Measurements from ENCODE around the gene LINC00237. TPM values are rescaled to one million over a fixed set of nuclear protein-coding genes. Genes with fewer than 3 reads are reported as not detected.

Gene LINC00237
- total RNA-seq, 4 donors from 2014 or later = 0.32 TPM; not detected in 3

DNA sequence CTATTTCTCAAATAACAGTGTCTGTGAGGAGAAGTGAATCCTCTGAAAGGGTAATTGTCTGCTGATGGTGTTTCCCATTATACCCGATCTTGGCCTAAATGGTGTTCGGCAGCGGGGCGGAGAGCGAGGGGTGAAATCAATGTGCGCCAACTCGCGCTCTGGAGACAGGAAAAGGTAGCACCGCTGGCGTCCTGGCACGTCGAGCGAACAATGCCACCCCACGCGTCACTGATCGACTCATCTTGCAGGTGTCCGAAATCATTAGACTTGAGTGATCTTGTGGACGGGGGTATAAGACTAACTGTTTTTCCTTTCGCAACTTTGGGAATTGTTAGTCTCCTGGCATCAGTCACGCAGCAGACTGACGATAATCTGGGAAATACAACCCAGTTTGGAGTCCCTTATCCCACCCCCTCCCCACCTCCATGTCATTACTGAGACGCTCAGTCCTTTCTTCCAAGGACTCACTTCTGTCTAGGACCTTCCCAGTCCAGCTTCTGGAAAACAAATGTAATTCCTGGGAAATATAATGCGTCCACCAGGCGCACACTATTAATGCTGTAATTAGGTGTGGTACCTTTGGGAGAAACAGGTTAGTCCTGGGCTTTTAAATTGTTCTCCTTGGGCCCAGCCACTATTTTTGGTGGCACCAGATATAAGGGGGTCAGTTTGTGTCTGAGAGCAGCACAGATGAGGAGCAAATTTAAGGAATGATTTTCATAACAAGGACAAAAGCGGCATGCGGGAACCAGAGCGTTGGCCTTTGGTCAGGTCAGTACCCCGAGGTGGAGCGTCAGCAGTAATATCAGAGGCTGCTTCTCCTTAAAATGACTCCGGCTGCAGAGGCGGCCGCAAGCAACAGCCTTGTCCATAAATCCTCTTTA, 2.3 kb downstream of the LINC00237 start:
- DNase-seq (ENCODE audit: low spot score in 2 of 2) = no peak
- H3K4me3 ChIP-seq (ENCODE audit: low read depth, poor library complexity, severe bottlenecking) = no peak overlapping the region
- TF ChIP-seq, protein P1, sequence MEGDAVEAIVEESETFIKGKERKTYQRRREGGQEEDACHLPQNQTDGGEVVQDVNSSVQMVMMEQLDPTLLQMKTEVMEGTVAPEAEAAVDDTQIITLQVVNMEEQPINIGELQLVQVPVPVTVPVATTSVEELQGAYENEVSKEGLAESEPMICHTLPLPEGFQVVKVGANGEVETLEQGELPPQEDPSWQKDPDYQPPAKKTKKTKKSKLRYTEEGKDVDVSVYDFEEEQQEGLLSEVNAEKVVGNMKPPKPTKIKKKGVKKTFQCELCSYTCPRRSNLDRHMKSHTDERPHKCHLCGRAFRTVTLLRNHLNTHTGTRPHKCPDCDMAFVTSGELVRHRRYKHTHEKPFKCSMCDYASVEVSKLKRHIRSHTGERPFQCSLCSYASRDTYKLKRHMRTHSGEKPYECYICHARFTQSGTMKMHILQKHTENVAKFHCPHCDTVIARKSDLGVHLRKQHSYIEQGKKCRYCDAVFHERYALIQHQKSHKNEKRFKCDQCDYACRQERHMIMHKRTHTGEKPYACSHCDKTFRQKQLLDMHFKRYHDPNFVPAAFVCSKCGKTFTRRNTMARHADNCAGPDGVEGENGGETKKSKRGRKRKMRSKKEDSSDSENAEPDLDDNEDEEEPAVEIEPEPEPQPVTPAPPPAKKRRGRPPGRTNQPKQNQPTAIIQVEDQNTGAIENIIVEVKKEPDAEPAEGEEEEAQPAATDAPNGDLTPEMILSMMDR (IDR thresholded peaks at IDR 0.05) = no peak
- TF ChIP-seq POLR2A (IDR thresholded peaks at IDR 0.05) = no peak
- intact Hi-C loops (cut with DNase I; ENCODE audit: low total_unique reads) = no loop called here
- WGBS, 2 donors = 44 to 45% methylated on average over 32 of the region's 32 CpGs

DNA sequence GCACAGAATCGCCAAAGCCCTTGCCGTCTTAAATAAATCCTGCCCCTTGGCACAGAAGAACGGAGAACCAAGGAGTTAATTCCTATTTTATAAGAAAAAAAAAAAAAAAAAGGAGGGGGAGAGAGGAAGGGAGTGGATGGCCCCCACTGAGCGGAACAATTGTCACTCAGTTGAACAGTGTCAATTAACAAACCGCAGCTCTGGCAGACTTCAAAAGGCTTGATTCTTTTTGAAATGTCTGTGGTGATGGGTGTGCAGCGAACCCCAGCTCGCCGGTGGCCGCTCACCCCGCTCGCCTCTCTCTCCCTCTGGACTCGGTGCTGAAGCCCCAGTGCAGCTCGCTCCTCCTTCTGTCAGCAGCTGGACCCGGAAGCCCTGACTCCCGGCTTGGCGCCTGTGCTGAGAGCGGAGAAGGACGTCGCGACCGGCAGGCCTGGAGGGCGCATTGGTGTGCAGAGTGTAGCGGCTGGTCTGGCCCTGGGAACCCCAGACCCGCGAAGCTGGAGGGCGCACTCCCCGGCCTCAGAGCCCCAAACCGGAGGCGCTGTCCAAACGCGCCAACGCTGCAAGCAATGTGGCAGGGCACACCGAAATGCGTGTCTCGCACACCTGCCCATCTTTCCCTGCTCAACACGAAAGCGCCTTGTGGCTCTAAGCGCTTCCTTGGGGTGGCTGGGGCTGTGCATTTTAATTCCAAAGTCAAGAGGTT, 3.4 kb downstream of the LINC00237 start:
- intact Hi-C loops (cut with DNase I; ENCODE audit: low total_unique reads) = no loop called here

GRCh38 chr20:21101932-21102575, 4.1 kb downstream of the LINC00237 start:
- intact Hi-C loops (cut with DNase I; ENCODE audit: low total_unique reads) = no loop called here
- TF ChIP-seq, protein P1 (IDR thresholded peaks at IDR 0.05) = no peak
- no peak for TF ChIP-seq POLR2A (IDR thresholded peaks at IDR 0.05)
- WGBS, 2 donors = 6 to 13% methylated on average over 25 to 26 of the region's 35 CpGs
- DNase-seq (ENCODE audit: low spot score in 2 of 2) = peak; percentile 27 to 89
- H3K4me3 ChIP-seq (ENCODE audit: low read depth, poor library complexity, severe bottlenecking) = no peak overlapping the region

More for the DNA sequence above, 3.4 kb downstream of the LINC00237 start:
- DNase-seq (ENCODE audit: low spot score in 2 of 2) = peak; percentile 54 to 90
- WGBS, 2 donors = 1 to 4% methylated on average over 36 to 38 of the region's 38 CpGs
- TF ChIP-seq POLR2A (IDR thresholded peaks at IDR 0.05) = no peak
- TF ChIP-seq, protein P1 (IDR thresholded peaks at IDR 0.05) = no peak
- H3K4me3 ChIP-seq (ENCODE audit: low read depth, poor library complexity, severe bottlenecking) = no peak overlapping the region

- peak in 1 of 2 donors; percentile 86 for DNase-seq (ENCODE audit: low spot score in 2 of 2)
- 1 to 6% methylated on average over 20 to 23 of the region's 35 CpGs for whole genome bisulfite sequencing, 2 donors
- no peak for TF ChIP-seq POLR2A (IDR thresholded peaks at IDR 0.05)
- TF ChIP-seq, protein P1 (IDR thresholded peaks at IDR 0.05) = no peak
- peak overlapping the region; percentile 4 for H3K4me3 ChIP-seq (ENCODE audit: low read depth, poor library complexity, severe bottlenecking)
- intact Hi-C loops (cut with DNase I; ENCODE audit: low total_unique reads) = no loop called here
These were observed 4.7 kb downstream of the LINC00237 start for GRCh38 chr20:21101453-21101931.

GRCh38 chr20:21100578-21101452, 5.3 kb downstream of the LINC00237 start:
- WGBS, 2 donors = 2% methylated on average over 58 to 62 of the region's 64 CpGs
- TF ChIP-seq, protein P1 (IDR thresholded peaks at IDR 0.05) = no peak
- no peak for TF ChIP-seq POLR2A (IDR thresholded peaks at IDR 0.05)
- no peak for DNase-seq (ENCODE audit: low spot score in 2 of 2)
- intact Hi-C loops (cut with DNase I; ENCODE audit: low total_unique reads) = no loop called here
- peak overlapping the region; percentile 16 for H3K4me3 ChIP-seq (ENCODE audit: low read depth, poor library complexity, severe bottlenecking)

Data from lower leg skin (tissue), 4 donors.